ENCODE results near the gene ZC3H18. TPM values are rescaled to one million over a fixed set of nuclear protein-coding genes. Genes with fewer than 3 reads are reported as not detected.

ZC3H18 gene
- total RNA-seq, 2 donors from 2014 or later = 31.9 to 66.3 TPM

DNA sequence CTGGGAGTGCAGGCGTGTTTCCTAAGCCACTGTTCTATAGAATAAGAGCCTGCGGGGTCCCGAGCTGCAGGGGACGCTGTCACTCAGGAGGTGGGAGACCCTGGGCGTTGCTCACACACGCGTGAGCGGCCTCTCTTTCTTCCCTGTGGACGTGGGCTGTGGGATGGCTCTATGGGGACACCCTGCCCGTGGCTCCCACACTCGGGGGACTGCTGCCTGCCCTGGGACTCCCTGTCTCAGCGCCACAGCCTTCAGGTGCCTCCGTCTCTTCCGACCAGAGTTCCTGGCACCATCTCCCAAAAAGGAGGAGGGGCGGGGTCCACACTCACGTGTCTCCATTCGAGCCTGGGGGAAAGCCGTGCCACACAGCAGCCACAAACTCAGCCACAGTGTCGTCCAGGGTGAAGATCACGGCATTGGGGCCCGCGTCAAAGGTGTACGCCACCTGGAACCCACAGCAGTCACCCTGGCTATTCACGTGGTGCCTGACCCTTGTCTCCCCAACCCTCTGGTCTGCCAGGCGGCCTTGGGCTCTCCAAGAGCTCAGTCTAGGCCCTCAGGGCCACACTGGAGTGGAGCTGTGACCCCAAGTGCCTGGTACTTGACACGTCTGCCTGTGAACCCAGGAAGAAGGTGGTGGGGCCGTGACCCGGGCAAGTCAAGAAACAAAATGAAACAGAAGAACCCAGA, 84.3 kb downstream of the ZC3H18 start:
- Histone ChIP-seq H3K9me3 (no peaks in the 10 kb centered on the region), H3K36me3 (no peaks in the 10 kb centered on the region), H3K9ac (ENCODE audit: low read depth in 2 of 2, low read length in 2 of 2) (no peak overlapping the region), H3K27ac (no peak overlapping the region), H3K4me1 (peaks cover 8% of the 10 kb centered on the region), H3K4me3 (no peak overlapping the region), H3K27me3 (no peaks in the 10 kb centered on the region)
- no peak for DNase-seq
- TF ChIP-seq, protein P1, sequence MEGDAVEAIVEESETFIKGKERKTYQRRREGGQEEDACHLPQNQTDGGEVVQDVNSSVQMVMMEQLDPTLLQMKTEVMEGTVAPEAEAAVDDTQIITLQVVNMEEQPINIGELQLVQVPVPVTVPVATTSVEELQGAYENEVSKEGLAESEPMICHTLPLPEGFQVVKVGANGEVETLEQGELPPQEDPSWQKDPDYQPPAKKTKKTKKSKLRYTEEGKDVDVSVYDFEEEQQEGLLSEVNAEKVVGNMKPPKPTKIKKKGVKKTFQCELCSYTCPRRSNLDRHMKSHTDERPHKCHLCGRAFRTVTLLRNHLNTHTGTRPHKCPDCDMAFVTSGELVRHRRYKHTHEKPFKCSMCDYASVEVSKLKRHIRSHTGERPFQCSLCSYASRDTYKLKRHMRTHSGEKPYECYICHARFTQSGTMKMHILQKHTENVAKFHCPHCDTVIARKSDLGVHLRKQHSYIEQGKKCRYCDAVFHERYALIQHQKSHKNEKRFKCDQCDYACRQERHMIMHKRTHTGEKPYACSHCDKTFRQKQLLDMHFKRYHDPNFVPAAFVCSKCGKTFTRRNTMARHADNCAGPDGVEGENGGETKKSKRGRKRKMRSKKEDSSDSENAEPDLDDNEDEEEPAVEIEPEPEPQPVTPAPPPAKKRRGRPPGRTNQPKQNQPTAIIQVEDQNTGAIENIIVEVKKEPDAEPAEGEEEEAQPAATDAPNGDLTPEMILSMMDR (IDR thresholded peaks at IDR 0.05) = no peak
- intact Hi-C loops (cut with DNase I) = no loop called here

DNA sequence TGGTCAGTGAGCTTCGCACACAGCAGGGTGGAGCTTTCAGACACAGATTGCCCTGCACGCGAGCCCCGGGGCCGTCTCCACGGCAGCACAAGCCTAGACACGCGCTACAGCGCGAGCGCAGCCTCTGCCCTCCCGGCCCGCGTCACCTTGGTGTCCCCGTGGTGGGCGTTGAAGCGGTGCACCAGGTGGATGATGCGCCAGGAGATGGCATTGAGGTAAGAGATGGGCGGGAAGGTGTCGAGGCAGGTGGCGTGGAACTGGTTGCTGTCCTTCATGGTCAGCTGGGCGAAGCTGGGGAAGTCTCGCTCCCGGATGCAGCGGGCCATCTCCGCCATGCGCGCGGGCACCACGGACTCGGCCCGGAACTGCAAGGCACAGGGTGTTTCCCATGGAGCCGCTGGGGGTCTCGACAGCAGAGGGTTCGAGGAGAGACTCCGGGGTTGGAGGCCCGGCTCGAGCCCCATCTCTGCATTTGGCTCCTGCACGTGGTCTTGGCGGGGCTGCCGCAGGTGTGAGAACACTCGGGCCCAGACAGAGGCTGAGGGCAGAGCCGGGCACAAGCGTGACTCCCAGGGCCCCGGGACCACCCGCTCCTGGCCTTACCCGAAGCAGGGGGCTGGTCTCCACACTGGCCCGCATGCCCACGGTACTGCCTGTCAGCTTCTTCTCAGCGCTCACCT, 85.0 kb downstream of the ZC3H18 start:
- TF ChIP-seq, protein P1 (IDR thresholded peaks at IDR 0.05) = no peak
- no peak overlapping the region for H3K4me3 ChIP-seq
- no peak overlapping the region for H3K9ac ChIP-seq (ENCODE audit: low read depth in 2 of 2, low read length in 2 of 2)
- H3K36me3 ChIP-seq = no peaks in the 10 kb centered on the region
- no peaks in the 10 kb centered on the region for H3K9me3 ChIP-seq
- no peak for DNase-seq
- intact Hi-C loops (cut with DNase I) = no loop called here
- H3K27me3 ChIP-seq = no peaks in the 10 kb centered on the region
- H3K27ac ChIP-seq = no peak overlapping the region
- peaks cover 8% of the 10 kb centered on the region for H3K4me1 ChIP-seq

DNA sequence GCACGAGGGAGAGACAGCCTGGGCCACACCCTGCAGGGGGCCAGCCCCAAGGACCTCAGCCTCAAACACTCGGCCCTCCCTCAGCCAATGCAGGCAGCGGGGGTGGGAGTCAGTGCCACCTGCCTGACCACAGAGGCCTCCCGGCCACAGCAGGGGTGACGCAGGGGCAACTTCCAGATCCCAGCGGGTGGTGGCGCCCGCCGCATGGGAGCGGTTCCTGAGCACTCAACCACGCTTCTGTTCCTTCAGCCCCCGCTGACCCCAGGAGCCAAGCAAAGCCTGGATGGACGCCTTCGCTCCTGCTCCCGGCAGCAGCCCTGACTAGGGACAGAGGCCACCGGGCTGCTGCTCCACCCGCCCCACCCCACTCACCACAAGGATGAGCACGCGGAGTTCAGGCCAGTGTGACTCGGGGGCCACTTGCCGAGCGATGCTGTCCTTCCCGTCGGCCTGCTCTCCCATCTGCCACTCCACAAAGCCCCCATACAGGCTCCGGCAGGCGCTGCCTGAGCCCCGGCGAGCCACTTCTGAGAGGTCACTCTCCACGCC, 85.6 kb downstream of the ZC3H18 start:
- H3K4me1 ChIP-seq = peaks cover 8% of the 10 kb centered on the region
- DNase-seq = no peak
- H3K36me3 ChIP-seq = no peaks in the 10 kb centered on the region
- H3K9ac ChIP-seq (ENCODE audit: low read depth in 2 of 2, low read length in 2 of 2) = no peak overlapping the region
- TF ChIP-seq, protein P1 (IDR thresholded peaks at IDR 0.05) = no peak
- no peaks in the 10 kb centered on the region for H3K9me3 ChIP-seq
- intact Hi-C loops (cut with DNase I) = no loop called here
- no peaks in the 10 kb centered on the region for H3K27me3 ChIP-seq
- H3K4me3 ChIP-seq = no peak overlapping the region
- no peak overlapping the region for H3K27ac ChIP-seq

GRCh38 chr16:88656291-88656980, 86.2 kb downstream of the ZC3H18 start:
- Histone ChIP-seq H3K27me3 (no peaks in the 10 kb centered on the region), H3K27ac (no peak overlapping the region), H3K9me3 (no peaks in the 10 kb centered on the region), H3K4me1 (peaks cover 6% of the 10 kb centered on the region), H3K9ac (ENCODE audit: low read depth in 2 of 2, low read length in 2 of 2) (no peak overlapping the region), H3K4me3 (no peak overlapping the region), H3K36me3 (no peaks in the 10 kb centered on the region)
- intact Hi-C loops (cut with DNase I) = no loop called here
- TF ChIP-seq, protein P1 (IDR thresholded peaks at IDR 0.05) = no peak
- DNase-seq = no peak

DNA sequence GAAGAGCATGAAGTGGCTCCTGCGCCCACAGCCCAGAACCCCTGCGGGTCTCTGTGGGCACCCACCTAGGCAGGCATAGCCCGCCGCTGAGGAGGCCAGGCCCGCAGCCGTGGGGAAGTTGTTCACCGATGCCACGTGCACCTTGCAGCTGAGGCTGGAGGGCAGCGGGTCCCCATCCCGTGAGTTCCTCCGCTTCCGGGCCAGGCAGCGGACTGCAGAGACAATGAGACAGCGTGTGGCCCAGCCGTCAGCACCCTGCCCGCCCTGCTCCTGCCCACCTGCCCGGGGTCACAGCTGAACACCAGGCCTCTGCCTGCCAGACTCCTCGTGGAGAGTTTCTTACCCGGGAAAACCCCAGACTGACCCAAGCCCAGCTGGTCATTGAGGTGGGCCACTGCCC, 87.2 kb downstream of the ZC3H18 start:
- no peak for DNase-seq
- intact Hi-C loops (cut with DNase I) = no loop called here
- Histone ChIP-seq H3K9ac (ENCODE audit: low read depth in 2 of 2, low read length in 2 of 2) (no peak overlapping the region), H3K27ac (no peak overlapping the region), H3K27me3 (no peaks in the 10 kb centered on the region), H3K36me3 (no peaks in the 10 kb centered on the region), H3K9me3 (no peaks in the 10 kb centered on the region), H3K4me1 (peaks cover 4% of the 10 kb centered on the region), H3K4me3 (no peak overlapping the region)
- TF ChIP-seq, protein P1 (IDR thresholded peaks at IDR 0.05) = no peak
